IMR-90 (cell line): ENCODE results near the gene ABR. TPM values are rescaled to one million over a fixed set of nuclear protein-coding genes. Genes with fewer than 3 reads are reported as not detected.

ENCODE experiments used
- ATAC-seq: fragments of 200-7000 bp; cut with Tn5 transposase; 2 replicates; pipeline ENCODE4 v1.9.1; 2020; ENCODE audit warnings: low read depth, mild to moderate bottlenecking, moderate library complexity
- BruUV-seq: library from RNA; stranded (reverse); fragments of 400-500 nt; replicated peaks from 2 replicates; lab custom pipeline; 2021; lab: Mats Ljungman, UMichigan
- CTCF ChIA-PET: fragments of 300-600 bp; formaldehyde crosslinking; extraction: SDS; loops from one replicate; lab custom pipeline; 2021; ENCODE audit warnings: antibody characterized with exemption; lab: Yijun Ruan, JAX
- POLR2A ChIA-PET: fragments of 300-600 bp; sonication (Branson Sonifier 250); formaldehyde crosslinking; loops from one replicate; lab custom pipeline; 2022; ENCODE audit warnings: antibody characterized with exemption; ENCODE audit not compliant: unreplicated experiment; lab: Charles Lee
- DNase-seq: peaks from one replicate; pipeline ENCODE4 v3.0.0; 2013
- H2AFZ ChIP-seq: replicated peaks from 2 replicates; pipeline ENCODE3; 2013; ENCODE audit warnings: low read length, mild to moderate bottlenecking; ENCODE audit not compliant: poor library complexity
- H2AK5ac ChIP-seq: 2 replicates; pipeline ENCODE4 v1.6.1; 2013; ENCODE audit warnings: low read depth, low read length, inconsistent platforms
- H2AK9ac ChIP-seq: replicated peaks from 2 replicates; pipeline ENCODE3; 2013; ENCODE audit warnings: mild to moderate bottlenecking, low read depth, low read length, moderate library complexity; ENCODE audit not compliant: poor library complexity
- H2BK120ac ChIP-seq: 2 replicates; pipeline ENCODE4 v1.6.1; 2013; ENCODE audit warnings: low read depth, low read length, inconsistent platforms
- H2BK15ac ChIP-seq: 3 replicates; pipeline ENCODE4 v1.6.1; 2013; ENCODE audit warnings: low read depth, low read length, inconsistent platforms
- H2BK20ac ChIP-seq: 2 replicates; pipeline ENCODE4 v1.6.1; 2013; ENCODE audit warnings: low read depth, mild to moderate bottlenecking, inconsistent platforms, low read length, moderate library complexity
- H2BK5ac ChIP-seq: 2 replicates; pipeline ENCODE4 v1.6.1; 2013; ENCODE audit warnings: mild to moderate bottlenecking, low read depth, low read length, inconsistent platforms; ENCODE audit not compliant: poor library complexity, severe bottlenecking
- H3K14ac ChIP-seq: replicated peaks from 2 replicates; pipeline ENCODE4 v1.6.1; 2013; ENCODE audit warnings: low read depth, low read length, inconsistent platforms
- H3K18ac ChIP-seq: 2 replicates; pipeline ENCODE4 v1.6.1; 2013; ENCODE audit warnings: low read depth, low read length, control low read depth
- H3K23ac ChIP-seq: 2 replicates; pipeline ENCODE4 v1.6.1; 2013; ENCODE audit warnings: low read depth, low read length, inconsistent platforms
- H3K27ac ChIP-seq: 2 replicates; pipeline ENCODE4 v1.5.1; 2013; ENCODE audit warnings: mild to moderate bottlenecking, control low read depth, low read length; ENCODE audit not compliant: insufficient read depth
- H3K27me3 ChIP-seq: 2 replicates; pipeline ENCODE4 v1.6.1; 2013; ENCODE audit warnings: low read length; ENCODE audit not compliant: control insufficient read depth, insufficient read depth
- H3K36me3 ChIP-seq: 2 replicates; pipeline ENCODE4 v1.6.1; 2013; ENCODE audit warnings: low read length, mixed read lengths; ENCODE audit not compliant: control insufficient read depth, insufficient read depth
- H3K4ac ChIP-seq: 2 replicates; pipeline ENCODE4 v1.6.1; 2013; ENCODE audit warnings: low read depth, low read length, inconsistent platforms
- H3K4me1 ChIP-seq: 2 replicates; pipeline ENCODE4 v1.6.1; 2013; ENCODE audit warnings: low read length, mixed read lengths; ENCODE audit not compliant: control insufficient read depth, insufficient read depth
- H3K4me2 ChIP-seq: 2 replicates; pipeline ENCODE4 v1.6.1; 2013; ENCODE audit warnings: low read depth, mild to moderate bottlenecking, control low read depth, low read length, moderate library complexity
- H3K4me3 ChIP-seq: 2 replicates; pipeline ENCODE4 v1.5.1; 2013; ENCODE audit warnings: low read depth, mild to moderate bottlenecking, control low read depth, low read length, moderate library complexity; ENCODE audit not compliant: insufficient read depth
- H3K56ac ChIP-seq: 2 replicates; pipeline ENCODE4 v1.6.1; 2013; ENCODE audit warnings: low read length, inconsistent platforms; ENCODE audit not compliant: insufficient read depth; ENCODE audit errors: extremely low read depth
- H3K79me1 ChIP-seq, 2 experiments: 2 replicates each; pipeline ENCODE4 v1.6.1; 2013; ENCODE audit warnings: low read length in 2 of 2, inconsistent platforms in 1 of 2, low read depth in 1 of 2
- H3K9ac ChIP-seq: 2 replicates; pipeline ENCODE4 v1.6.1; 2013; ENCODE audit warnings: low read depth, low read length, control low read depth
- H3K9me1 ChIP-seq: 2 replicates; pipeline ENCODE4 v1.6.1; 2013; ENCODE audit warnings: low read length, inconsistent platforms; ENCODE audit not compliant: insufficient read depth
- H3K9me3 ChIP-seq: 2 replicates; pipeline ENCODE4 v1.6.1; 2013; ENCODE audit warnings: low read length; ENCODE audit not compliant: control insufficient read depth, insufficient read depth
- H4K20me1 ChIP-seq: 2 replicates; pipeline ENCODE4 v1.6.1; 2013; ENCODE audit warnings: low read length, inconsistent platforms; ENCODE audit not compliant: insufficient read depth
- H4K5ac ChIP-seq: 2 replicates; pipeline ENCODE4 v1.6.1; 2013; ENCODE audit warnings: mild to moderate bottlenecking, low read depth, low read length, control low read depth
- H4K8ac ChIP-seq, 2 experiments: 2 replicates each; pipeline ENCODE4 v1.6.1; 2013; ENCODE audit warnings: low read depth in 2 of 2, low read length in 2 of 2, control low read depth in 1 of 2, inconsistent platforms in 1 of 2
- H4K91ac ChIP-seq: 2 replicates; pipeline ENCODE4 v1.6.1; 2013; ENCODE audit warnings: low read depth, low read length, inconsistent platforms; ENCODE audit not compliant: insufficient read depth
- BHLHE40 ChIP-seq: fragments of 150-350 bp; IDR thresholded peaks from 2 replicates; pipeline ENCODE4 v1.6.1; 2016; ENCODE audit warnings: mild to moderate bottlenecking, low read depth, low read length
- MAFK ChIP-seq: IDR thresholded peaks from 2 replicates; pipeline ENCODE4 v1.6.1; 2012; ENCODE audit warnings: low read depth, low read length, improper control_type of control experiment
- WGBS, 2 experiments: methylation state at CpG; one replicate each; pipeline versions ENCODE4 v1.1.5 to v1.1.7; 2013; ENCODE audit warnings: missing lambda C conversion rate in 2 of 2; ENCODE audit not compliant: insufficient read length in 1 of 2; ENCODE audit errors: extremely low coverage in 2 of 2; 5-methylcytosine and 5-hydroxymethylcytosine counted together
- dilution Hi-C: fragments of 300-500 bp; cut with HindIII; formaldehyde crosslinking; loops from one replicate; pipeline ENCODE4 v1.14.3; 2018; ENCODE audit warnings: low sequenced_read_pairs; ENCODE audit not compliant: unreplicated experiment
- in situ Hi-C: fragments of 300-500 bp; cut with MboI; formaldehyde crosslinking; loops from 3 replicates; pipeline ENCODE4 v1.14.3; 2019; ENCODE audit warnings: low sequenced_read_pairs, inconsistent platforms, mixed read lengths
- intact Hi-C: fragments of 100-400 bp; cut with micrococcal nuclease; formaldehyde crosslinking; loops from 2 replicates; pipeline ENCODE4 v1.10.0; 2022
- polyA plus RNA-seq, 3 experiments: library from polyadenylated mRNA; depleted of rRNA; stranded (reverse); fragments of >200 nt; gene quantifications; 2 replicates each; pipeline ENCODE4 v1.2.3, GENCODE V29; 2012; ENCODE audit warnings: low replicate concordance in 1 of 3
- total RNA-seq: library from RNA; depleted of rRNA; stranded (reverse); fragments of >200 nt; gene quantifications from 2 replicates; pipeline ENCODE4 v1.2.3, GENCODE V29; 2012
- TF ChIP-seq, protein P1 (sequence below): fragments of 150-350 bp; IDR thresholded peaks from 2 replicates; pipeline ENCODE4 v1.6.1; 2016; ENCODE audit warnings: low read depth, mild to moderate bottlenecking, low read length, moderate library complexity, borderline replicate concordance
- TF ChIP-seq, protein P2 (sequence below): fragments of 150-350 bp; IDR thresholded peaks from 2 replicates; pipeline ENCODE4 v1.6.1; 2017; ENCODE audit warnings: mild to moderate bottlenecking, antibody characterized with exemption, low read length, low read depth

Gene ABR
- total and polyA plus RNA-seq, 2 of the 4 experiments (the other 2 are of a cell fraction): 28.3 to 79.7 TPM

DNA sequence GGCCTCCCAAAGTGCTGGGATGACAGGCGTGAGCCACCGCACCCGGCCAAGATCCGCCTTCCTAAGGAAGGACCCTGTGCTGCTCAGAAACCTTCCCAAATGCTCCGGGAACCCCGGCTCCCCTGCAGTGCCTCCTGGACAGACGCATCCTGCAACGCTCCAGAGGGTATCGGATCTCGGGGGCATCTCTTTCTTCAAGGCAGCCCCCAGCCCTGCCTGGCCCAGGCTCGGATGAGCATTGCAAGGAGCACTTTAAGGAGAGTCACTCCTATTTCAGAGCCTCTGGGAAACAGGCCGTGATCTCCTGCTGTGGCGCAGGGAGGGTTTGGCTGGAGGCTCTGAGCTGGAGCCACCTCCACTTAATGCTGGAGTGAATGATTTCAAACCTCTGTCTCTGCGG, 17.2 kb upstream of the ABR start:
- DNase-seq: no peak
- H2AK5ac ChIP-seq: no peak overlapping the region
- H3K56ac ChIP-seq: no peak overlapping the region
- no peak overlapping the region for H3K9ac ChIP-seq
- H3K18ac ChIP-seq: no peak overlapping the region
- TF ChIP-seq MAFK: no peak
- no peak for TF ChIP-seq BHLHE40
- TF ChIP-seq, protein P1, sequence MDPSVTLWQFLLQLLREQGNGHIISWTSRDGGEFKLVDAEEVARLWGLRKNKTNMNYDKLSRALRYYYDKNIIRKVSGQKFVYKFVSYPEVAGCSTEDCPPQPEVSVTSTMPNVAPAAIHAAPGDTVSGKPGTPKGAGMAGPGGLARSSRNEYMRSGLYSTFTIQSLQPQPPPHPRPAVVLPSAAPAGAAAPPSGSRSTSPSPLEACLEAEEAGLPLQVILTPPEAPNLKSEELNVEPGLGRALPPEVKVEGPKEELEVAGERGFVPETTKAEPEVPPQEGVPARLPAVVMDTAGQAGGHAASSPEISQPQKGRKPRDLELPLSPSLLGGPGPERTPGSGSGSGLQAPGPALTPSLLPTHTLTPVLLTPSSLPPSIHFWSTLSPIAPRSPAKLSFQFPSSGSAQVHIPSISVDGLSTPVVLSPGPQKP: no peak
- TF ChIP-seq, protein P2, sequence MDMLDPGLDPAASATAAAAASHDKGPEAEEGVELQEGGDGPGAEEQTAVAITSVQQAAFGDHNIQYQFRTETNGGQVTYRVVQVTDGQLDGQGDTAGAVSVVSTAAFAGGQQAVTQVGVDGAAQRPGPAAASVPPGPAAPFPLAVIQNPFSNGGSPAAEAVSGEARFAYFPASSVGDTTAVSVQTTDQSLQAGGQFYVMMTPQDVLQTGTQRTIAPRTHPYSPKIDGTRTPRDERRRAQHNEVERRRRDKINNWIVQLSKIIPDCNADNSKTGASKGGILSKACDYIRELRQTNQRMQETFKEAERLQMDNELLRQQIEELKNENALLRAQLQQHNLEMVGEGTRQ: no peak
- ChIA-PET POLR2A (no interaction called here), CTCF (interaction anchor here (1.0 to 2.0 kb wide), 2 partner anchors 9 to 75 kb away, joined by 3 to 7 read pairs; no protein-coding TSS in a partner anchor)
- H2AFZ ChIP-seq: no peak overlapping the region
- no peak overlapping the region for H4K5ac ChIP-seq
- H2BK120ac ChIP-seq: no peak overlapping the region
- peaks cover 7% of the 10 kb centered on the region; the same call in 1 of the 2 replicates for H3K4me1 ChIP-seq
- BruUV-seq: no TSS peak
- no peak overlapping the region for H2AK9ac ChIP-seq
- 93% methylated on average over 5 of the region's 14 CpGs; no CpG with 5 or more reads in 1 of the 2 experiments for WGBS, 2 experiments
- H3K79me1 ChIP-seq: no peaks in the 10 kb centered on the region
- no peaks in the 10 kb centered on the region for H3K9me1 ChIP-seq
- H3K4me3 ChIP-seq: no peak overlapping the region
- no peak for ATAC-seq
- peaks cover 8% of the 10 kb centered on the region for H3K27me3 ChIP-seq
- H4K20me1 ChIP-seq: no peaks in the 10 kb centered on the region
- no peak overlapping the region for H3K23ac ChIP-seq
- H2BK20ac ChIP-seq: no peak overlapping the region
- in situ Hi-C loops: no loop called here
- no peak overlapping the region for H3K4ac ChIP-seq
- no peaks in the 10 kb centered on the region for H3K36me3 ChIP-seq
- dilution Hi-C loops: no loop called here
- intact Hi-C loops: no loop called here
- H4K91ac ChIP-seq: no peak overlapping the region
- H3K9me3 ChIP-seq: no peaks in the 10 kb centered on the region
- no peak overlapping the region for H4K8ac ChIP-seq
- H3K14ac ChIP-seq: no peak overlapping the region
- H3K4me2 ChIP-seq: no peak overlapping the region
- H2BK5ac ChIP-seq: no peak overlapping the region
- no peak overlapping the region for H3K27ac ChIP-seq
- H2BK15ac ChIP-seq: no peak overlapping the region
